ENCODE data around the gene PRKACG.
A peak's percentile ranks its signal among the peaks of the same experiment; 100 is the strongest.
"Not testable (repeated sequence)": the region's sequence is repeated elsewhere in the genome, so short reads cannot be mapped to it uniquely, and the experiment has no call there.

PRKACG gene

DNA sequence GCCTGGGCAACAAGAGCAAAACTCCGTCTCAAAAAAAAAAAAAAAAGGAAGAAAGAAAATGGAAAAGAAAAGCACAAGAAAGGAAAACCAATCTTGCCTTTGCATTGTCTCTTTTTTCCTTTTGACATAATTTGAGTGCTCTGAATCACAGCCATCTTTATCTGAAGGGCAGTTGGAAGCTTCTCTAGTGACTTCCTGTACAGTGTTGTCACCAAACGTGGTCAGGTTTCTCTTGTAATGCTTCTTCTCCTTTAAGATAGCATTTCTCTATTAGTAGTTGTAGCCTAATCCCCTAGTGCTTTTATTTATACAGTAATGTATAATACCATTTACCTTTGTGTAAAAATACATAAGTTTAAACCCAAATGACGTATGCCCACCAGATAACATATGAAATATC lies 18.1 kb downstream of the PRKACG start:
- DNase-seq (ENCODE audit: low spot score), result no peak
- no peak for TF ChIP-seq CTCF (IDR thresholded peaks at IDR 0.05; ENCODE audit: borderline replicate concordance, control extremely low read depth, extremely low read depth, insufficient read depth, missing control alignments)
- in situ Hi-C loops (cut with MboI; ENCODE audit: low sequenced_read_pairs, unreplicated experiment), result no loop called here

GRCh38 chr9:68991457-68991856 lies 22.5 kb downstream of the PRKACG start:
- TF ChIP-seq CTCF (IDR thresholded peaks at IDR 0.05; ENCODE audit: borderline replicate concordance, control extremely low read depth, extremely low read depth, insufficient read depth, missing control alignments), result no peak
- in situ Hi-C loops (cut with MboI; ENCODE audit: low sequenced_read_pairs, unreplicated experiment), result no loop called here
- DNase-seq (ENCODE audit: low spot score), result no peak

GRCh38 chr9:68986949-68987348 lies 27.0 kb downstream of the PRKACG start:
- DNase-seq (ENCODE audit: low spot score); in situ Hi-C loops (cut with MboI; ENCODE audit: low sequenced_read_pairs, unreplicated experiment): not testable (repeated sequence)

DNA sequence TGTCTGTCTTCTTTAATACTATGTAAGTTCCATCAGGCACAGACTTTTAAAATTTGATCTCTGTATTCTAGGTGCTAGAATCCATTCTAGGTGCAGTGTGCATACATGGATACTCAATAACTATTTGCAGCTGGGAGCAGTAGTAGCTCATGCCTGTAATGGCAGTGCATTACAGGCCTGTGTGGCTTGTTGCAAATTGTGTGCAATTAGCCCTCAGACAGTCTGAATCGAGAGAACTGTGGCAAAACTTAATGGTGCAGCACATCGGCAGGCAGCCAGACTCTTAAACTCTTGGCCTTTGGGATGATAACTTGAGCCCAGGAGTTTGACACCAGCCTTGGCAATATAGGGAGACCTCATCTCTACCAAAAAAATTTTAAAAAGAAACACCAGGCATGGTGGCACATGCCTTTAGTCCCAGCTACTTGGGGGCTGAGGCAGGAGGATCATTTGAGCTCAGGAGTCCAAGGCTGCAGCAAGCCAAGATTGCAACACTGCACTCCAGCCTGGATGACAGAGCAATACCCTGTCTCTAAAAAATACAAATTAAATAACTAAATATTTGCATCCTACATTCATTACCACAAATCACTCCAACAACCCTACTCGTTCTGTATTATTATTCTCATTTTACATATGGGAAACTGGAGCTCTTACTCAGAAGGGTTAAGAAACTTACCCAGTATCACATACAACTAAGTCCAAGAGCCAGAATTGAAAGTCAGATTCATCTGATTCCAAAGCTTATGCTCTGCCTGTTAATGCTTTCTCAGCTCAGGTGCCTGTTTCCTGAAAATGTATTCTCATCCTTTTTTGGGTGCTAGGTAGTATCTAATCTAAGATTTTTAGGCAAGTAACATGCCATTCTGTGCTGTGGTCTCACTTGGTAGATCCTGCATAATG lies 30.1 kb downstream of the PRKACG start:
- in situ Hi-C loops (cut with MboI; ENCODE audit: low sequenced_read_pairs, unreplicated experiment), result no loop called here
- no peak for TF ChIP-seq CTCF (IDR thresholded peaks at IDR 0.05; ENCODE audit: borderline replicate concordance, control extremely low read depth, extremely low read depth, insufficient read depth, missing control alignments)
- DNase-seq (ENCODE audit: low spot score), result no peak

DNA sequence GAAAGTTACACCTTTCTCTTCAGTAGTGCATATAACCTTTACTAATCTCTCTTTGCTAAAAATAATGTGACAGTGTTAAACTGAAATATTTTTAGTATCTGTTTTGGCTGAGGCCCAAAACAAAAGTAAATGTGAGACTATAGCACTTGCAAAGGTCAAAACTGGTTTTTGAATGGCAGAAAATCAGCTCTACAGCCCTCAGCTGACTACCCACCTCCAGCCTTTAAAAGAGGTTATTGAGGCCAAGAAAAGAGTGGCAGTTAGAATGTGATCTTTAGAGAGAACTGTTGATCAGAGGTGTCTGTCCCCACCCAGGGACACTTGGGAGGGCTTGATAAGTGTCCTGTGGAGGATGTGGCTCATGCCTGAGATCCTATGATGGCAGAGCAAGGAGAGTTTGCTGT lies 30.9 kb downstream of the PRKACG start:
- DNase-seq (ENCODE audit: low spot score), result peak; percentile 49
- TF ChIP-seq CTCF (IDR thresholded peaks at IDR 0.05; ENCODE audit: borderline replicate concordance, control extremely low read depth, extremely low read depth, insufficient read depth, missing control alignments), result no peak
- in situ Hi-C loops (cut with MboI; ENCODE audit: low sequenced_read_pairs, unreplicated experiment), result no loop called here

- DNase-seq (ENCODE audit: low spot score), result no peak
- TF ChIP-seq CTCF (IDR thresholded peaks at IDR 0.05; ENCODE audit: borderline replicate concordance, control extremely low read depth, extremely low read depth, insufficient read depth, missing control alignments), result no peak
- in situ Hi-C loops (cut with MboI; ENCODE audit: low sequenced_read_pairs, unreplicated experiment), result no loop called here
These were observed 32.1 kb downstream of the PRKACG start for GRCh38 chr9:68981789-68982188.

- TF ChIP-seq CTCF (IDR thresholded peaks at IDR 0.05; ENCODE audit: borderline replicate concordance, control extremely low read depth, extremely low read depth, insufficient read depth, missing control alignments), result no peak
- in situ Hi-C loops (cut with MboI; ENCODE audit: low sequenced_read_pairs, unreplicated experiment), result no loop called here
- no peak for DNase-seq (ENCODE audit: low spot score)
These were observed 33.5 kb downstream of the PRKACG start for GRCh38 chr9:68980341-68980914.
